Loucy (cell line): Measurements from ENCODE around the gene GASK1A.

Source experiments
- H2AFZ ChIP-seq: fragments of 200-600 bp; sonication (generic); 2 replicates; pipeline ENCODE4 v1.6.0; 2016; ENCODE audit warnings: antibody characterized with exemption, mild to moderate bottlenecking, low read length, moderate library complexity
- H3F3A ChIP-seq: fragments of 200-600 bp; 2 replicates; pipeline ENCODE4 v1.6.0; 2016; ENCODE audit warnings: antibody characterized with exemption, low read depth, mild to moderate bottlenecking
- H3K27me3 ChIP-seq: fragments of 200-600 bp; sonication (generic); 2 replicates; pipeline ENCODE4 v1.6.1; 2014; ENCODE audit warnings: low read length, mild to moderate bottlenecking; ENCODE audit not compliant: insufficient read depth, poor library complexity, severe bottlenecking
- H3K36me3 ChIP-seq: fragments of 200-600 bp; sonication (generic); 2 replicates; pipeline ENCODE4 v1.6.1; 2016; ENCODE audit warnings: low read length; ENCODE audit not compliant: insufficient read depth
- H3K4me1 ChIP-seq: fragments of 200-600 bp; sonication (generic); 2 replicates; pipeline ENCODE4 v1.5.1; 2014; ENCODE audit warnings: low read length, mild to moderate bottlenecking; ENCODE audit not compliant: insufficient read depth, poor library complexity, severe bottlenecking
- H3K4me2 ChIP-seq: fragments of 200-600 bp; sonication (generic); 2 replicates; pipeline ENCODE4 v1.6.0; 2014; ENCODE audit warnings: antibody characterized with exemption, low read length, low read depth, mild to moderate bottlenecking; ENCODE audit not compliant: poor library complexity, severe bottlenecking
- H3K4me3 ChIP-seq: fragments of 200-600 bp; sonication (generic); 2 replicates; pipeline ENCODE4 v1.5.1; 2014; ENCODE audit warnings: low read length, mild to moderate bottlenecking, mixed read lengths; ENCODE audit not compliant: poor library complexity, severe bottlenecking
- H3K79me2 ChIP-seq: fragments of 200-600 bp; sonication (generic); 2 replicates; pipeline ENCODE4 v1.6.1; 2014; ENCODE audit warnings: low read length; ENCODE audit not compliant: insufficient read depth
- H3K9ac ChIP-seq: fragments of 200-600 bp; sonication (generic); 2 replicates; pipeline ENCODE4 v1.6.0; 2014; ENCODE audit warnings: mild to moderate bottlenecking, low read depth, low read length, moderate library complexity; ENCODE audit not compliant: poor library complexity, severe bottlenecking
- H3K9me2 ChIP-seq: fragments of 200-600 bp; sonication (generic); replicated peaks from 2 replicates; pipeline ENCODE4 v1.6.1; 2016; ENCODE audit warnings: low read depth, low read length, mixed read lengths
- H3K9me3 ChIP-seq: fragments of 200-600 bp; sonication (generic); 2 replicates; pipeline ENCODE4 v1.6.1; 2014; ENCODE audit warnings: mild to moderate bottlenecking, antibody characterized with exemption, low read length, low read depth; ENCODE audit not compliant: insufficient read depth
- H4K20me1 ChIP-seq: fragments of 200-600 bp; sonication (generic); 2 replicates; pipeline ENCODE4 v1.6.0; 2014; ENCODE audit warnings: antibody characterized with exemption, low read length, mild to moderate bottlenecking; ENCODE audit not compliant: insufficient read depth, poor library complexity, severe bottlenecking
- EZH2phosphoT487 ChIP-seq: fragments of 200-600 bp; IDR thresholded peaks from 2 replicates; pipeline ENCODE4 v1.6.1; 2018; ENCODE audit warnings: antibody characterized with exemption, mild to moderate bottlenecking, moderate library complexity, borderline replicate concordance
- TF ChIP-seq, protein P1 (sequence below): fragments of 200-600 bp; sonication (generic); conservative IDR thresholded peaks from 2 replicates; pipeline ENCODE4 v1.5.1; 2014; ENCODE audit warnings: mild to moderate bottlenecking, antibody characterized with exemption, low read length

The GASK1A gene

DNA sequence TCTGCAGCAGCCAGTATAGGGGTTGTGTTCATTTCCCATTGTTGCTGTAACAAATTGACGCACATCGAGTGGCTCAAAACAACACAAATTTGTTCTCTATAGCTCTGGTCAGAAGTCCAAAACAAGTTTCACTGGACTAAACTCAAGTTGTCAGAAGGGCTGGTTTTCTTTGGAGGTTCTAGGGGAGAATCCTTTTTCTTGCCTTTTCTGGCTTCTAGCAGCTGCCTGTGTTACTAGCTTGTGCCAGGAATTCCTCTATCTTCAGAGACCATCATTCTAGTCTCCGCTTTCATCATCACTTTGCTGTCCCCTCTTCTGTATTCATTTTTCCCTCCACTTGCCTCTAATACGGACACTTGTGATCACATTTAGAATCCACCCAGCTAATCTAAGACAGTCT is 20.5 kb downstream of the GASK1A start:
- Histone ChIP-seq H3K79me2 (no peaks in the 10 kb centered on the region), H3K9ac (no peak overlapping the region), H4K20me1 (no peaks in the 10 kb centered on the region), H3K27me3 (no peaks in the 10 kb centered on the region), H3K36me3 (no peaks in the 10 kb centered on the region), H3K9me2 (no peaks in the 10 kb centered on the region), H3K4me2 (no peak overlapping the region), H3F3A (no peaks in the 10 kb centered on the region), H3K4me3 (no peak overlapping the region), H2AFZ (no peak overlapping the region), H3K4me1 (no peaks in the 10 kb centered on the region), H3K9me3 (no peaks in the 10 kb centered on the region)
- no peak for TF ChIP-seq EZH2phosphoT487
- TF ChIP-seq, protein P1, sequence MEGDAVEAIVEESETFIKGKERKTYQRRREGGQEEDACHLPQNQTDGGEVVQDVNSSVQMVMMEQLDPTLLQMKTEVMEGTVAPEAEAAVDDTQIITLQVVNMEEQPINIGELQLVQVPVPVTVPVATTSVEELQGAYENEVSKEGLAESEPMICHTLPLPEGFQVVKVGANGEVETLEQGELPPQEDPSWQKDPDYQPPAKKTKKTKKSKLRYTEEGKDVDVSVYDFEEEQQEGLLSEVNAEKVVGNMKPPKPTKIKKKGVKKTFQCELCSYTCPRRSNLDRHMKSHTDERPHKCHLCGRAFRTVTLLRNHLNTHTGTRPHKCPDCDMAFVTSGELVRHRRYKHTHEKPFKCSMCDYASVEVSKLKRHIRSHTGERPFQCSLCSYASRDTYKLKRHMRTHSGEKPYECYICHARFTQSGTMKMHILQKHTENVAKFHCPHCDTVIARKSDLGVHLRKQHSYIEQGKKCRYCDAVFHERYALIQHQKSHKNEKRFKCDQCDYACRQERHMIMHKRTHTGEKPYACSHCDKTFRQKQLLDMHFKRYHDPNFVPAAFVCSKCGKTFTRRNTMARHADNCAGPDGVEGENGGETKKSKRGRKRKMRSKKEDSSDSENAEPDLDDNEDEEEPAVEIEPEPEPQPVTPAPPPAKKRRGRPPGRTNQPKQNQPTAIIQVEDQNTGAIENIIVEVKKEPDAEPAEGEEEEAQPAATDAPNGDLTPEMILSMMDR: no peak

DNA sequence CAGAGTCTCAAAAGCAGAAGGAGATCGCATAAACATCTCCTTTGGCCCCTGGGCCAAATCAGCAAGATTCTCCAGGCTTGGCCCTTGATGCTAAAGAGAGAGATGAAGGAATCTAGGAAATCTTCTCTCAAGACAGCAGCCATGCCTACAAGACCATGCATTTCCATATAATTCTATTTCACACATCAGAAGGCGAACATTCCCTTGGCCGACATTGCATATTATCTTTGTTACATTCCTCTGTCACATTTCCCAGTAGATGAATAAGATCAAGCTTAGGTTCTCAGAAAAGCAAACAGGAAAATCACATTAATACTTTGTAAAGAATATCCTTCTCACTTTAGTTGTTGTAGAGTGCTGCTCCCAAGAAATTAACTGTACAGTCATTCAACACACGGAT is 21.3 kb downstream of the GASK1A start:
- no peaks in the 10 kb centered on the region for H3K27me3 ChIP-seq
- no peak overlapping the region for H3K4me2 ChIP-seq
- H3K9ac ChIP-seq: no peak overlapping the region
- no peak overlapping the region for H3K4me3 ChIP-seq
- no peaks in the 10 kb centered on the region for H3K4me1 ChIP-seq
- no peaks in the 10 kb centered on the region for H3F3A ChIP-seq
- H4K20me1 ChIP-seq: no peaks in the 10 kb centered on the region
- H3K9me3 ChIP-seq: no peaks in the 10 kb centered on the region
- no peak overlapping the region for H2AFZ ChIP-seq
- TF ChIP-seq, protein P1: no peak
- TF ChIP-seq EZH2phosphoT487: no peak
- H3K36me3 ChIP-seq: no peaks in the 10 kb centered on the region
- no peaks in the 10 kb centered on the region for H3K79me2 ChIP-seq
- no peaks in the 10 kb centered on the region for H3K9me2 ChIP-seq

DNA sequence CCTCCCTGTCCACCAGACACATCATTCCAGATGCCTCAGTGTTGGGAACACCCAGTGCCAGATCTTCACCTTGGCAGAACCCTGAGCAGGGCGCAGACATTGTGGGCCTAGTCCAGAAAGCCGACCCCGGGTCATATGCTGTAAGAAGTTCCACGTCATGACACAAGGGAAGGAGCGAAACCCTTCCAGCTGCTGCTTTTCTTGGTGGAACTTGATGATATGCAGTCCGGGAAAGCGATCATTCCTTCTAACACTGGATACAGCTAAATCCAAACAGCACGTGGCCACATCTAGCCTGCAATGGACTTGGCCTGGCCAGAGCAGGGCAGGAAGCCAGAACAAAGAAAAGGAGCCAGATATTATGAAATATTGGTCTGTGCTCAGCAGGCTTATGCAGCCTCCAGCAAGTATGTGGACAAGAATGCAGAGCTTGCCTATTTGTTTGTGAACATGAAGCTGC is 22.0 kb downstream of the GASK1A start:
- Histone ChIP-seq H3K4me3 (no peak overlapping the region), H3K27me3 (no peaks in the 10 kb centered on the region), H3K9ac (no peak overlapping the region), H3K4me2 (no peak overlapping the region), H3K9me3 (no peaks in the 10 kb centered on the region), H3K4me1 (no peaks in the 10 kb centered on the region), H3K9me2 (no peaks in the 10 kb centered on the region), H3K36me3 (no peaks in the 10 kb centered on the region), H4K20me1 (no peaks in the 10 kb centered on the region), H3K79me2 (no peaks in the 10 kb centered on the region), H3F3A (no peaks in the 10 kb centered on the region), H2AFZ (no peak overlapping the region)
- TF ChIP-seq, protein P1: no peak
- no peak for TF ChIP-seq EZH2phosphoT487
